Measurements from ENCODE around the gene ZNHIT6.
"Not testable (repeated sequence)": the region's sequence is repeated elsewhere in the genome, so short reads cannot be mapped to it uniquely, and the experiment has no call there.

Gene ZNHIT6

GRCh38 chr1:85677656-85678055 lies 30.6 kb downstream of the ZNHIT6 start:
- in situ Hi-C loops (cut with HindIII; ENCODE audit: low sequenced_read_pairs), result loop anchor here (25.0 kb wide), 1 partner anchor 365 kb away; no protein-coding TSS in a partner anchor

DNA sequence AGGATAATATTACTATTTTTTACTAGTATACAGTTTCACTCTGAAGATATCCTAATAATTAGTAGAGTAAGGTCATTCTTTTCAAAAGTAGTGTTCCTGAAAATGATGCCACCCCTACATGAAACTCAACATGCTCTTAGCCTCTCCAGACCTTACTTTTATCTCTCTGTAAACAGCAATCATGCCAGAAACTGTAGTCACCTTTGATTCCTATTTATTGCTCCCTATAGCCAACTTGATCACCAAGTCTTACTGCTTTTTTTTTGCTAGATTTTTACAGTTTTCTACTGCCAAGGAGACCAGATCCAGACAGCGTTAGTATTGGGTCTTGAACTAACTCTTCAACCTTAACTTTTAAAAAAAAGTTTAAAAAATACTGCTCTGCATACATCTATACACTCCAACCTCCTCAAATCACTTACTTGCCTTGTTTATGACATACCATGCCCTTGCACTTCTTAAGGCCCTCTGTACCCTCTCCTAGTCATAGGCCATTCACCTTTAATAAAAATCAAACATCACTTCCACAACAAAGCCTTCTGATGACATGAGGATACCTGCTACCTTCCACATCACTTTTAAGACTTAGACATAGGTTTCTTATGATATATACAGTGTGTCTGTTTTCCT lies 36.1 kb downstream of the ZNHIT6 start:
- in situ Hi-C loops (cut with HindIII; ENCODE audit: low sequenced_read_pairs), result no loop called here

- in situ Hi-C loops (cut with HindIII; ENCODE audit: low sequenced_read_pairs), result no loop called here
Observed at GRCh38 chr1:85665932-85666331, 42.3 kb downstream of the ZNHIT6 start.

DNA sequence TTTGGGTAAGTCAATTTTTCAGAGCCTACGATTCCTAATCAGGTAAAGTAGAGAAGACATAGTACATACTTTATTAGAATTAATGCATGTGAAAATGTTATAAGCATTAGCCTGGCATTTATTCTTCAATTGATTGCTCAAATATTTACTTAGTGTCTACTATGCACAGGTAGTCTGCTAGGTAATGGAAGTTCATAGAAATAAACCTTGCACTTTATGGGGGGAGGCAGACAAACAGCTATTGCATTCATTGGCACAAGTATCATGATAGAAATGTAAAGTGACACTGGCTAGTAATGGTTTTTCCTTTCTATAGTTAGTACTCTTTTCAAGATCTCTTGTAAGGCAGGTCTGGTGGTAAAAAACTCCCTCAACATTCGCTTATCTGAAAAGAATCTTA lies 44.9 kb downstream of the ZNHIT6 start:
- in situ Hi-C loops (cut with HindIII; ENCODE audit: low sequenced_read_pairs), result no loop called here

- in situ Hi-C loops (cut with HindIII; ENCODE audit: low sequenced_read_pairs), result no loop called here
Observed at GRCh38 chr1:85661767-85662166, 46.5 kb downstream of the ZNHIT6 start.

DNA sequence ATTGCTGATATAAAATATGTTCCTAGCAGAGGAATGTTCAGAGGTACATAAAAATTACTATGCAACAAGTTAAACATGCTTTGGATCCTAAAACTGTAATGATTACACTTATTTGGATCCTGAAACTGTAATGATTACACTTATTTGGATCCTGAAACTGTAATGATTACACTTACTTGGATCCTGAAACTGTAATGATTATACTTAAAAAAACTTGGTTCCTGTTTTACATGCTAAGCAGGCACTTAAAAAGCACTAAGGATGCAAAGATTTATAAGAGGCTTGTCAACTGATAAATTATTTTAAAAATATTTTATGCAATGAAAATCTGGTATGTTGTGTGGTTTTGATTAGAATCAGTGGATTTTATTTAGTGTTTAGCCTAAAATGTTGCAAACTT lies 47.7 kb downstream of the ZNHIT6 start:
- in situ Hi-C loops (cut with HindIII; ENCODE audit: low sequenced_read_pairs), result no loop called here

DNA sequence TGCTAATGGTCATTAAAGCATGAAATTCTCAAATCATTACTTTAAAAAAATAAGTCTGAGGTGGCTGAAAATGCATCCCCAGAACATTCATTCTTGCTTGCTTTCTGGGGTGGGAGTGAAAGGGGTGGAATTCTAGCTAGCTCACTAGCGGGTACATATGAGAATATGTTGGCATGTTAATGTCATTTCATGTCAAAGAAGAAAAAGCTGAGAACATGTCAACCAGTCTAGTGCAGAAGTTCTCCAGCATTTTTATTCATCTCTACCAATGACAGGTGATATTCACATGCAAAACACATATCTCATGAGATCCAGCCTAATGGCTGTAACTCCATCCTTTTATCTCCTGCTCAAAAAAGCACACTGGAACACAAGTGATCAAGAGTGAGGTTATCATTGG lies 49.1 kb downstream of the ZNHIT6 start:
- in situ Hi-C loops (cut with HindIII; ENCODE audit: low sequenced_read_pairs), result no loop called here

DNA sequence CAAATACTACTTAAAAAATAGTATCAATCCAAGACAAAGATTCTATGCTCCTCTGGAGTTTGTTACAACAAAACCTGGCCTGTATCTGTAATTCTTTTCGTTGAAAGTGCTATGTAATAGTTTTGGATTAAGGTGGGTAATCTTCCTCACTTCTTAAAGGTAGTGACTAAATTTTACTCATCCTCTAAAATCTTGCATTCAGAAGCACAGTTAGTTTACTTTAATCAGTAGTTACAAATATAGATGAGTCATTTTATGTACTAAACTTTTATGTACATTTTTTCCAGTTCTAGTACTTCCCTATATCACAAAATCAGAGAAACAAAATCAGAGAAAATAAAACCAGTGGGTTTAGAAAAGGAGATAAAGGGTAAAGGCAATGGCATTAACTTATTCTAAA lies 51.3 kb downstream of the ZNHIT6 start:
- in situ Hi-C loops (cut with HindIII; ENCODE audit: low sequenced_read_pairs), result no loop called here

GRCh38 chr1:85656256-85656655 lies 52.0 kb downstream of the ZNHIT6 start:
- in situ Hi-C loops (cut with HindIII; ENCODE audit: low sequenced_read_pairs), result no loop called here

GRCh38 chr1:85655315-85655714 lies 52.9 kb downstream of the ZNHIT6 start:
- in situ Hi-C loops (cut with HindIII; ENCODE audit: low sequenced_read_pairs), result no loop called here

GRCh38 chr1:85654066-85654782 lies 54.0 kb downstream of the ZNHIT6 start:
- in situ Hi-C loops (cut with HindIII; ENCODE audit: low sequenced_read_pairs), result no loop called here

GRCh38 chr1:85652327-85652726 lies 55.9 kb downstream of the ZNHIT6 start:
- in situ Hi-C loops (cut with HindIII; ENCODE audit: low sequenced_read_pairs), result no loop called here

DNA sequence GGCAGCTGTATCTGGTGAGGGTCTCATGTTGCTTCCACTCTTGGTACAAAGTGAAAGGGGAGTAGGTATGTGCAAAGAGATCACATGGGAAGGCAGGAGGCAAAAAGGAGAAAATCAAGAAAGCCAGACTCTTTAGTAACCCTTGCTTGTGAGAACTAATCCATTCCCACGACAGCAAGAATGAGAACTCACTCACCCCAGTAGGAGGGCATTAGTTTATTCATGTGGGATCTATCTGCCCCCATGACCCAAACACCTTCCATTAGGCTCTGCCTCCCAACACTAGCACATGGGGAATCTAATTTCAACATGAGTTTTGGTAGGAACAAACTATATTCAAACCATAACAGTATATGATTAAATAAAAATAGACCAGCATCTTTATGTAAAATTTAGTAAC lies 57.6 kb downstream of the ZNHIT6 start:
- in situ Hi-C loops (cut with HindIII; ENCODE audit: low sequenced_read_pairs), result no loop called here

DNA sequence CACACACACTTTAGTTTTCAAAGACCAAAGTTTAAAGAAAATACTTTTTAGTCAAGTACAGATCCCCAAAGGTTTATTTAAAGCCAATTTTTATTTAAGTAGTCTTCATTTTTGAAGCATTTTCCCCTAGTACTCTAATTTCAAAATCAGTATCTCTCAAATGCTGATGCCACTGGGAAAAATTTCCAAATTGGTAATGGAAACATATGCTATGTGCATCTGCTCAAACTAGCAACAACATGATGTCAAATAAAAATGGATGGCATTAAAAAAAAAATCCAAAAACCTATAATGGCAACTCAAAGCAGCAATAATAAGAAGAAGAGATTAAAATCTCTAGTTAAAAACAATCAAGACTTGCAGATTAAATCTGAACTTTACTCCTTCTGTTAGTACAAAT lies 58.6 kb downstream of the ZNHIT6 start:
- in situ Hi-C loops (cut with HindIII; ENCODE audit: low sequenced_read_pairs), result no loop called here

- in situ Hi-C loops (cut with HindIII; ENCODE audit: low sequenced_read_pairs), result not testable (repeated sequence)
Observed at GRCh38 chr1:85641598-85642556, 66.4 kb downstream of the ZNHIT6 start.

- in situ Hi-C loops (cut with HindIII; ENCODE audit: low sequenced_read_pairs), result not testable (repeated sequence)
Observed at GRCh38 chr1:85639920-85640319, 68.3 kb downstream of the ZNHIT6 start.

- in situ Hi-C loops (cut with HindIII; ENCODE audit: low sequenced_read_pairs), result no loop called here
Observed at GRCh38 chr1:85638412-85638811, 69.8 kb downstream of the ZNHIT6 start.

DNA sequence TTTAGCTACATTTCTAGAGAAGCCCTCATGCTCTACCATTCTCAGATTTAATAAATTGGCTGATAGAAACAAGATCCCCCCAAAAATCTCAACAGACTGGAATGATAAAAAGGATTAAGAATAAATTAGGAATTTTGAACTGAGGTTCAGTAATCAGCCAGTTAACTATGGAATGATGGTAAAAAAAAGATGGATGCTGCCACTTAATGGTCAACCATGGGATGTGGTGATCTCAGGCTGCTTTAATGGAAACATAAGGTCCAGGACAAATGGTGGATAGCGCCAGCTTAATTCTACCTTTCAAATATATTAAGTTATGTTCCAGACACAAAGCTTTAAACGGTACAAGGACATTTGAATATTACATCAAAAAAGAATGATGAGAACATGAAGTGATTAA lies 77.7 kb downstream of the ZNHIT6 start:
- in situ Hi-C loops (cut with HindIII; ENCODE audit: low sequenced_read_pairs), result no loop called here

GRCh38 chr1:85629532-85629920 lies 78.7 kb downstream of the ZNHIT6 start:
- in situ Hi-C loops (cut with HindIII; ENCODE audit: low sequenced_read_pairs), result no loop called here

DNA sequence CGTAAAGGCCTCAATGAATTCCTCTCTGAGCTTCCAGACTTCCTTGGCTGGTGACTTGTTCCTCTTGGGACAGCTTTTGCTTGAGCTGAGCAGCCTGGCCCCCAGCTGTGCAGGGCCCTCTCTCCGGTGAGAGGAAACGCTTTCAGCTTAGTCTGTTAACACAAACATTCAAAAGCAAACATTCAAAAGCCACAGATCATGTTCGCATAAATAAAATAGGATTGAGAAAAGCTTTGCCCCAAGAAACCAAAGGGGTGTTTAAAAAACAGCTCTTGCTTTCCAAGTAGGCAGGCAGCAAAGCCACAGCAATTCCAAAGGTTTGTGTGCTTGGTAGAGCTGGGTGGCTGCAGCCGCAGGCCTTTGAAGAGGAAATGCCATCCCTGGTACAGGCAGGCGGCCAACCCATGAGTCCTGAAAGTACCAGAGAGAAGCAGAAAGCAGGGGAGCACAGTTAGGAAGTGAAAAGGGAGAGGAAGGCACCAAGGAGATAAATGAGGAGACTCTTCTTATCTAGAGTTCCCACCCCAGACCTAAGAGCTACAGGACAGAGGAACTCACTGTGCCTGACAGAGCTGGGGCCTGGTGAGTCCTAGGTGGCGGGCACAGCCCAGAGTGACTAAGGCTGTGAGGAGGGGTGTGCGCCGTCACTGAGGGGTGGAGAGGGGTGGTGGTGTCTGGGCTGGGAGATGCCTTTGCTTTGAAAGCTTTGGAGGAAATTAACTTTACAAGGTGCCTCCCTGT lies 79.3 kb downstream of the ZNHIT6 start:
- in situ Hi-C loops (cut with HindIII; ENCODE audit: low sequenced_read_pairs), result no loop called here

GRCh38 chr1:85626818-85627217 lies 81.4 kb downstream of the ZNHIT6 start:
- in situ Hi-C loops (cut with HindIII; ENCODE audit: low sequenced_read_pairs), result no loop called here
